KMS-11 (cell line): ENCODE data around the gene PARP11.

ENCODE experiments used
- H2AFZ ChIP-seq: fragments of 200-600 bp; sonication (generic); 2 replicates; pipeline ENCODE4 v1.6.1; 2016; ENCODE audit warnings: antibody characterized with exemption, mixed run types, low read depth
- H3K27ac ChIP-seq: fragments of 200-600 bp; sonication (generic); 2 replicates; pipeline ENCODE4 v1.6.1; 2016; ENCODE audit warnings: mild to moderate bottlenecking, mixed run types
- H3K27me3 ChIP-seq: fragments of 200-600 bp; sonication (generic); 2 replicates; pipeline ENCODE4 v1.6.1; 2017; ENCODE audit warnings: mild to moderate bottlenecking, low read depth, mixed run types, moderate library complexity; ENCODE audit not compliant: insufficient read depth
- H3K36me3 ChIP-seq: fragments of 200-600 bp; sonication (generic); 2 replicates; pipeline ENCODE4 v1.6.1; 2017; ENCODE audit warnings: mild to moderate bottlenecking, mixed run types; ENCODE audit not compliant: insufficient read depth
- H3K4me1 ChIP-seq: fragments of 200-600 bp; sonication (generic); 2 replicates; pipeline ENCODE4 v1.6.1; 2016; ENCODE audit warnings: mild to moderate bottlenecking, low read depth, mixed run types; ENCODE audit not compliant: poor library complexity, severe bottlenecking
- H3K4me2 ChIP-seq: fragments of 200-600 bp; sonication (generic); 2 replicates; pipeline ENCODE4 v1.7.0; 2016; ENCODE audit warnings: mild to moderate bottlenecking, mixed run types
- H3K4me3 ChIP-seq: fragments of 200-600 bp; sonication (generic); IDR thresholded peaks from 2 replicates; pipeline ENCODE4 v1.6.1; 2017; ENCODE audit warnings: low read depth, low read length, mixed read lengths; ENCODE audit not compliant: insufficient read depth
- H3K79me2 ChIP-seq: fragments of 200-600 bp; sonication (generic); 2 replicates; pipeline ENCODE4 v1.6.1; 2016; ENCODE audit warnings: low read depth, mixed run types; ENCODE audit not compliant: insufficient read depth
- H3K9ac ChIP-seq: fragments of 200-600 bp; sonication (generic); 2 replicates; pipeline ENCODE4 v1.6.1; 2016; ENCODE audit warnings: mild to moderate bottlenecking, mixed run types
- H4K20me1 ChIP-seq: fragments of 200-600 bp; sonication (generic); 2 replicates; pipeline ENCODE4 v1.6.1; 2016; ENCODE audit warnings: mild to moderate bottlenecking, mixed run types; ENCODE audit not compliant: insufficient read depth
- CTCF ChIP-seq: fragments of 200-600 bp; sonication (generic); conservative IDR thresholded peaks from 2 replicates; pipeline ENCODE4 v1.6.1; 2017; ENCODE audit warnings: low read depth, mild to moderate bottlenecking, antibody characterized with exemption, low read length, moderate library complexity, mixed read lengths

The PARP11 gene

GRCh38 chr12:3821441-3821840, 51.8 kb downstream of the PARP11 start:
- no peak overlapping the region for H3K4me2 ChIP-seq
- TF ChIP-seq CTCF: no peak
- no peak overlapping the region for H3K9ac ChIP-seq
- no peak overlapping the region for H3K4me3 ChIP-seq
- H3K27me3 ChIP-seq: no peaks in the 10 kb centered on the region
- H3K79me2 ChIP-seq: no peaks in the 10 kb centered on the region
- no peaks in the 10 kb centered on the region for H3K36me3 ChIP-seq
- no peaks in the 10 kb centered on the region for H4K20me1 ChIP-seq
- H3K27ac ChIP-seq: no peak overlapping the region
- H3K4me1 ChIP-seq: peaks cover 6% of the 10 kb centered on the region
- no peak overlapping the region for H2AFZ ChIP-seq

- no peak for TF ChIP-seq CTCF
- Histone ChIP-seq H3K79me2 (no peaks in the 10 kb centered on the region), H3K27ac (no peak overlapping the region), H4K20me1 (no peaks in the 10 kb centered on the region), H3K4me3 (no peak overlapping the region), H2AFZ (no peak overlapping the region), H3K4me2 (no peak overlapping the region), H3K9ac (no peak overlapping the region), H3K36me3 (no peaks in the 10 kb centered on the region), H3K27me3 (no peaks in the 10 kb centered on the region), H3K4me1 (no peaks in the 10 kb centered on the region)
Observed at GRCh38 chr12:3820122-3820521, 53.1 kb downstream of the PARP11 start.

GRCh38 chr12:3816266-3816665, 56.9 kb downstream of the PARP11 start:
- Histone ChIP-seq H3K4me3 (no peak overlapping the region), H2AFZ (no peak overlapping the region), H3K9ac (no peak overlapping the region), H4K20me1 (no peaks in the 10 kb centered on the region), H3K36me3 (no peaks in the 10 kb centered on the region), H3K4me1 (no peaks in the 10 kb centered on the region), H3K27me3 (no peaks in the 10 kb centered on the region), H3K79me2 (no peaks in the 10 kb centered on the region), H3K27ac (no peak overlapping the region), H3K4me2 (no peak overlapping the region)
- TF ChIP-seq CTCF: no peak

GRCh38 chr12:3815094-3815766, 58.0 kb downstream of the PARP11 start:
- no peak overlapping the region for H3K4me3 ChIP-seq
- no peaks in the 10 kb centered on the region for H4K20me1 ChIP-seq
- H3K27me3 ChIP-seq: no peaks in the 10 kb centered on the region
- TF ChIP-seq CTCF: no peak
- H3K79me2 ChIP-seq: no peaks in the 10 kb centered on the region
- H3K36me3 ChIP-seq: no peaks in the 10 kb centered on the region
- no peak overlapping the region for H3K27ac ChIP-seq
- H3K4me2 ChIP-seq: no peak overlapping the region
- no peaks in the 10 kb centered on the region for H3K4me1 ChIP-seq
- H2AFZ ChIP-seq: no peak overlapping the region
- no peak overlapping the region for H3K9ac ChIP-seq
